ENCODE data around the gene NBAS.

GRCh38 chr2:15367205-15367604 is 193.9 kb downstream of the NBAS start:
- TF ChIP-seq CTCF (IDR thresholded peaks at IDR 0.05) (no peak), SIN3A (IDR thresholded peaks at IDR 0.05; ENCODE audit: borderline replicate concordance, low read depth, low read length) (no peak), MXI1 (IDR thresholded peaks at IDR 0.05; ENCODE audit: low read depth, low read length) (no peak), RCOR1 (IDR thresholded peaks at IDR 0.05; ENCODE audit: low read length) (no peak), FOSL2 (IDR thresholded peaks at IDR 0.05; ENCODE audit: borderline replicate concordance, low read depth) (no peak)

Measured in SK-N-SH (cell line).